Esophagus squamous epithelium (tissue), 5 donors: ENCODE data around the gene VMP1. TPM values are rescaled to one million over a fixed set of nuclear protein-coding genes. Genes with fewer than 3 reads are reported as not detected.
"Not testable (repeated sequence)": the region's sequence is repeated elsewhere in the genome, so short reads cannot be mapped to it uniquely, and the experiment has no call there.

ENCODE experiments used
- DNase-seq: peaks from one replicate; lab custom pipeline; 2025; lab: John Stamatoyannopoulos, UW
- H3K27ac ChIP-seq, 4 donors: fragments of 200-600 bp; sonication (generic); one replicate each; pipeline ENCODE4 v1.5.1; 2016 to 2019; ENCODE audit warnings: mild to moderate bottlenecking in 1 of 4
- H3K27me3 ChIP-seq, 4 donors: fragments of 200-600 bp; sonication (generic); 1 replicate in 3 of 4; 2 replicates in 1 of 4; pipeline versions ENCODE4 v1.5.1 to v1.6.0; 2017 to 2021; ENCODE audit warnings: antibody characterized with exemption in 1 of 4
- H3K36me3 ChIP-seq, 3 donors: fragments of 200-600 bp; sonication (generic); one replicate each; pipeline ENCODE4 v1.5.1; 2016 to 2019
- H3K4me1 ChIP-seq, 3 donors: fragments of 200-600 bp; sonication (generic); one replicate each; pipeline ENCODE4 v1.5.1; 2017 to 2019
- H3K4me3 ChIP-seq, 4 donors: fragments of 200-600 bp; sonication (generic); 1 replicate in 3 of 4; 2 replicates in 1 of 4; pipeline ENCODE4 v1.5.1; 2016 to 2019; ENCODE audit warnings: mild to moderate bottlenecking in 2 of 4, moderate library complexity in 1 of 4
- H3K9me3 ChIP-seq, 3 donors: fragments of 200-600 bp; sonication (generic); one replicate each; pipeline ENCODE4 v1.5.1; 2016 to 2019
- POLR2A ChIP-seq, 4 donors: fragments of 450-650 bp; IDR thresholded peaks; one replicate each; pipeline ENCODE4 v1.6.1; 2017; ENCODE audit warnings: antibody characterized with exemption in 4 of 4, mild to moderate bottlenecking in 4 of 4, moderate library complexity in 3 of 4
- WGBS, 2 donors: methylation state at CpG; one replicate each; pipeline ENCODE4 v1.1.5; 2018; 5-methylcytosine and 5-hydroxymethylcytosine counted together
- intact Hi-C: fragments of 100-400 bp; cut with DNase I; formaldehyde crosslinking; loops from one replicate; pipeline ENCODE4 v1.15.0; 2022
- total RNA-seq, 4 donors: library from RNA; depleted of rRNA; stranded (reverse); fragments of >200 nt; gene quantifications; one replicate each; pipeline ENCODE4 v1.1.0, GENCODE V29; 2016
- TF ChIP-seq, protein P1 (sequence below), 6 experiments: fragments of 450-650 bp in 4 of 6; fragments of 200-600 bp in 2 of 6; sonication (generic) in 2 of 6; IDR thresholded peaks; one replicate each; pipeline ENCODE4 v1.5.1; 2016 to 2019; ENCODE audit warnings: antibody characterized with exemption in 6 of 6, mild to moderate bottlenecking in 4 of 6, moderate library complexity in 4 of 6
- donor health status: DM: yes; HTN: yes; CAD: no.

Gene VMP1
- total RNA-seq, 4 donors from 2014 or later = 132 to 363 (median 141) TPM

DNA sequence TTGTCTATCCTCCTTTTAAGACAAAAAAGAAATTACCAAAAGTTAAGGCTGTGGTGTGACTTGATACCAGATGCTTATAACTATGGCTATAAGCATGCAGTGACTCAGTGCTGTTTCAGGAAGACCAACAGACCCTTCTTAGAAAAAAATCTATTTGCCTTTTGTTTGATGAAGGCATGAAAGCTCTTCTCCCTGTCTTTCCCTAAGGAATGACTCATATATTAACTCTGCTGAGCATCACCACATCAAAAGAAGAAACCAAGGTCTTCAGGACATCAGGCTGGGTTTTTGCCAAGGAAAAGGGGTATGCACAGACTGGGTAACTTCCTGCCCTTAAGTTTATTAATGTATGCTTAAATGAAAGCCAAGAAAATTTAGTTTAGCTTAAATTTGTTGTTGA, 47.1 kb downstream of the VMP1 start:
- Histone ChIP-seq H3K4me3 (no peak overlapping the region), H3K36me3 (peaks cover 0 to 21% (median 0%) of the 10 kb centered on the region in 3 donors), H3K27ac (peak overlapping the region; percentile 39 to 80 (median 66)), H3K27me3 (no peaks in the 10 kb centered on the region), H3K4me1 (peaks cover 0 to 38% (median 23%) of the 10 kb centered on the region in 3 donors), H3K9me3 (no peaks in the 10 kb centered on the region)
- TF ChIP-seq POLR2A (IDR thresholded peaks at IDR 0.05) = no peak
- TF ChIP-seq, protein P1, sequence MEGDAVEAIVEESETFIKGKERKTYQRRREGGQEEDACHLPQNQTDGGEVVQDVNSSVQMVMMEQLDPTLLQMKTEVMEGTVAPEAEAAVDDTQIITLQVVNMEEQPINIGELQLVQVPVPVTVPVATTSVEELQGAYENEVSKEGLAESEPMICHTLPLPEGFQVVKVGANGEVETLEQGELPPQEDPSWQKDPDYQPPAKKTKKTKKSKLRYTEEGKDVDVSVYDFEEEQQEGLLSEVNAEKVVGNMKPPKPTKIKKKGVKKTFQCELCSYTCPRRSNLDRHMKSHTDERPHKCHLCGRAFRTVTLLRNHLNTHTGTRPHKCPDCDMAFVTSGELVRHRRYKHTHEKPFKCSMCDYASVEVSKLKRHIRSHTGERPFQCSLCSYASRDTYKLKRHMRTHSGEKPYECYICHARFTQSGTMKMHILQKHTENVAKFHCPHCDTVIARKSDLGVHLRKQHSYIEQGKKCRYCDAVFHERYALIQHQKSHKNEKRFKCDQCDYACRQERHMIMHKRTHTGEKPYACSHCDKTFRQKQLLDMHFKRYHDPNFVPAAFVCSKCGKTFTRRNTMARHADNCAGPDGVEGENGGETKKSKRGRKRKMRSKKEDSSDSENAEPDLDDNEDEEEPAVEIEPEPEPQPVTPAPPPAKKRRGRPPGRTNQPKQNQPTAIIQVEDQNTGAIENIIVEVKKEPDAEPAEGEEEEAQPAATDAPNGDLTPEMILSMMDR (IDR thresholded peaks at IDR 0.05) = no peak
- intact Hi-C loops = no loop called here
- no peak for DNase-seq

- H3K9me3 ChIP-seq, H3K4me3 ChIP-seq, DNase-seq, intact Hi-C loops, H3K27me3 ChIP-seq: not testable (repeated sequence)
- WGBS, 2 donors = 68 to 69% methylated on average over 12 of the region's 12 CpGs
- Histone ChIP-seq H3K4me1 (peaks cover 0 to 38% (median 23%) of the 10 kb centered on the region in 3 donors), H3K27ac (peak overlapping the region; percentile 39 to 80 (median 66)), H3K36me3 (peaks cover 0 to 21% (median 0%) of the 10 kb centered on the region in 3 donors)
These were observed 47.6 kb downstream of the VMP1 start for GRCh38 chr17:59755069-59755468.

GRCh38 chr17:59756236-59756818, 48.9 kb downstream of the VMP1 start:
- WGBS, 2 donors = 35 to 39% methylated on average over 3 of the region's 3 CpGs
- H3K36me3 ChIP-seq = peaks cover 0 to 29% (median 0%) of the 10 kb centered on the region in 3 donors
- H3K4me3 ChIP-seq = no peak overlapping the region
- peak overlapping the region; percentile 35 to 78 (median 66) for H3K27ac ChIP-seq
- intact Hi-C loops = no loop called here
- TF ChIP-seq POLR2A (IDR thresholded peaks at IDR 0.05) = no peak
- TF ChIP-seq, protein P1 (IDR thresholded peaks at IDR 0.05) = no peak
- H3K27me3 ChIP-seq = no peaks in the 10 kb centered on the region
- no peaks in the 10 kb centered on the region for H3K9me3 ChIP-seq
- DNase-seq = no peak
- H3K4me1 ChIP-seq = peaks cover 0 to 38% (median 25%) of the 10 kb centered on the region in 3 donors

GRCh38 chr17:59757043-59757442, 49.6 kb downstream of the VMP1 start:
- no peak for DNase-seq
- Histone ChIP-seq H3K4me1 (peaks cover 0 to 45% (median 30%) of the 10 kb centered on the region in 3 donors), H3K27ac (peak overlapping the region in 3 of 4 donors; percentile 59 to 78 (median 74)), H3K36me3 (peaks cover 0 to 25% (median 0%) of the 10 kb centered on the region in 3 donors), H3K4me3 (no peak overlapping the region), H3K27me3 (no peaks in the 10 kb centered on the region), H3K9me3 (no peaks in the 10 kb centered on the region)
- intact Hi-C loops = no loop called here
- TF ChIP-seq, protein P1 (IDR thresholded peaks at IDR 0.05) = no peak
- no peak for TF ChIP-seq POLR2A (IDR thresholded peaks at IDR 0.05)

DNA sequence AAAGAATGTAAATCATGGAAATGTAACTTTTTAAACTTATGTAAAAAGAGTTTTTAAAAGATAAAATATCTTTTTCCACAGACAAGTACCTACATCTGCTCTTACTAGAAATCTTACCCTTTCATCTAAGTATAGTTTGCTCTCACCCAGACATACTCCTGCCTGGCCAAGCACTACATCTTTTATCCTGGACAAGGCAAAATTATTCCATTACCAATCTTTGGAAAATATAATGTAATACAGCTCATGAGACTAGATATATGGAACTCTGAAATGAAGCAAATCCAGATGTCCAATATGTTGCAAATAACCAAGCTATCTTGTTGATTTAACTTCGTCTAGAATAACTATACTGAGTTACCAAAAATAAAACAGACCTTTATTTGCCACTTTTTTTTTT, 50.0 kb downstream of the VMP1 start:
- H3K4me1 ChIP-seq = peaks cover 0 to 47% (median 30%) of the 10 kb centered on the region in 3 donors
- WGBS, 2 donors = 66 to 71% methylated on average over 1 of the region's 1 CpG
- H3K4me3 ChIP-seq = no peak overlapping the region
- H3K27ac ChIP-seq = peak overlapping the region in 1 of 4 donors; percentile 59
- H3K36me3 ChIP-seq = peaks cover 0 to 24% (median 0%) of the 10 kb centered on the region in 3 donors
- no peaks in the 10 kb centered on the region for H3K9me3 ChIP-seq
- TF ChIP-seq, protein P1 (IDR thresholded peaks at IDR 0.05) = no peak
- no peak for TF ChIP-seq POLR2A (IDR thresholded peaks at IDR 0.05)
- intact Hi-C loops = no loop called here
- no peak for DNase-seq
- H3K27me3 ChIP-seq = no peaks in the 10 kb centered on the region
